Keratinocyte (primary cell): ENCODE results near the gene FEN1. TPM values are rescaled to one million over a fixed set of nuclear protein-coding genes. Genes with fewer than 3 reads are reported as not detected.

Experiments
- DNase-seq: peaks from one replicate; pipeline ENCODE4 v3.0.0-alpha.2; 2011; ENCODE audit warnings: low read depth, missing footprints, low spot score
- FAIRE-seq: peaks from 2 replicates; lab custom pipeline; 2011; peaks lifted over from hg19 to GRCh38; lab: Jason Lieb, UNC
- H2AFZ ChIP-seq: 2 replicates; pipeline ENCODE4 v1.6.0; 2012; ENCODE audit warnings: low read length, control low read depth, inconsistent platforms; ENCODE audit not compliant: control insufficient read depth
- H3K27ac ChIP-seq: 2 replicates; pipeline ENCODE4 v1.5.1; 2011; ENCODE audit warnings: low read length; ENCODE audit not compliant: control insufficient read depth, insufficient read depth
- H3K27me3 ChIP-seq: 3 replicates; pipeline ENCODE4 v1.6.0; 2011; ENCODE audit warnings: low read length; ENCODE audit not compliant: control insufficient read depth, insufficient read depth; ENCODE audit errors: extremely low read depth
- H3K36me3 ChIP-seq, 2 experiments: 2 replicates in 1 of 2; 3 replicates in 1 of 2; pipeline ENCODE4 v1.5.1; 2011; ENCODE audit warnings: low read length in 2 of 2, mild to moderate bottlenecking in 1 of 2; ENCODE audit not compliant: control insufficient read depth in 2 of 2, insufficient read depth in 2 of 2; ENCODE audit errors: extremely low read depth in 1 of 2
- H3K4me1 ChIP-seq: 3 replicates; pipeline ENCODE4 v1.5.1; 2011; ENCODE audit warnings: low read length; ENCODE audit not compliant: control insufficient read depth, insufficient read depth; ENCODE audit errors: extremely low read depth
- H3K4me2 ChIP-seq: 3 replicates; pipeline ENCODE4 v1.6.0; 2011; ENCODE audit warnings: low read depth, low read length; ENCODE audit not compliant: control insufficient read depth, insufficient read depth; ENCODE audit errors: extremely low read depth
- H3K4me3 ChIP-seq, 3 experiments: fragments of 200-600 bp in 1 of 3; sonication (generic) in 1 of 3; 2 replicates in 2 of 3; 3 replicates in 1 of 3; pipeline ENCODE4 v1.5.1; 2011 to 2016; ENCODE audit warnings: low read length in 3 of 3, mild to moderate bottlenecking in 3 of 3, control low read depth in 2 of 3, inconsistent platforms in 1 of 3, low read depth in 1 of 3, mixed read lengths in 1 of 3, mixed run types in 1 of 3, moderate library complexity in 1 of 3; ENCODE audit not compliant: control insufficient read depth in 2 of 3, insufficient read depth in 2 of 3; ENCODE audit errors: extremely low read depth in 1 of 3
- H3K79me2 ChIP-seq: 2 replicates; pipeline ENCODE4 v1.6.0; 2012; ENCODE audit warnings: low read length; ENCODE audit not compliant: control insufficient read depth, insufficient read depth
- H3K9ac ChIP-seq: 3 replicates; pipeline ENCODE4 v1.6.0; 2011; ENCODE audit warnings: low read length; ENCODE audit not compliant: control insufficient read depth, insufficient read depth; ENCODE audit errors: extremely low read depth
- H3K9me1 ChIP-seq: 3 replicates; pipeline ENCODE4 v1.6.0; 2011; ENCODE audit warnings: low read length; ENCODE audit not compliant: control insufficient read depth, insufficient read depth; ENCODE audit errors: extremely low read depth
- H3K9me3 ChIP-seq: 2 replicates; pipeline ENCODE4 v1.5.1; 2012; ENCODE audit warnings: low read depth, low read length; ENCODE audit not compliant: control insufficient read depth
- H4K20me1 ChIP-seq: 3 replicates; pipeline ENCODE4 v1.6.0; 2011; ENCODE audit warnings: low read length; ENCODE audit not compliant: control insufficient read depth, insufficient read depth; ENCODE audit errors: extremely low read depth
- CTCF ChIP-seq, 3 experiments: IDR thresholded peaks in 1 of 3; conservative IDR thresholded peaks in 1 of 3; optimal IDR thresholded peaks in 1 of 3; 2 replicates in 2 of 3; 3 replicates in 1 of 3; pipeline versions ENCODE3 to v1.5.1; 2011; ENCODE audit warnings: low read length in 3 of 3, mild to moderate bottlenecking in 3 of 3, moderate library complexity in 2 of 3, control low read depth in 1 of 3, inconsistent platforms in 1 of 3; ENCODE audit not compliant: insufficient read depth in 2 of 3; ENCODE audit errors: extremely low read depth in 1 of 3
- EZH2 ChIP-seq: IDR thresholded peaks from one replicate; pipeline ENCODE4 v1.6.1; 2012; ENCODE audit warnings: inconsistent platforms, mild to moderate bottlenecking, low read length, moderate library complexity
- dilution Hi-C: fragments of 300-500 bp; cut with MboI; formaldehyde crosslinking; loops from one replicate; pipeline ENCODE4 v1.7.0; 2020; ENCODE audit warnings: low sequenced_read_pairs; ENCODE audit not compliant: extremely low pct_ligation_motif_present
- polyA plus RNA-seq, 5 experiments: library from polyadenylated mRNA; depleted of rRNA in 3 of 5; stranded (reverse) in 3 of 5; stranded (forward) in 1 of 5; unstranded in 1 of 5; fragments of >200 nt; gene quantifications; 1 replicate in 1 of 5; 2 replicates in 3 of 5; 3 replicates in 1 of 5; pipeline versions ENCODE4 v1.2.1 to v1.2.3, GENCODE V29; 2011 to 2012; ENCODE audit warnings: missing spikeins in 2 of 5, low read depth in 1 of 5, low replicate concordance in 1 of 5

FEN1 gene
- polyA plus RNA-seq, 1 donor (not counting 4 experiments of a cell fraction or from before 2014, with no cell fraction given), result 26.7 TPM

GRCh38 chr11:61756452-61757212, 36.1 kb upstream of the FEN1 start:
- Histone ChIP-seq H3K9me1 (no peaks in the 10 kb centered on the region), H3K27ac (no peak overlapping the region), H3K4me3 (no peak overlapping the region), H3K36me3 (no peaks in the 10 kb centered on the region), H2AFZ (no peak overlapping the region), H3K4me1 (peaks cover 2% of the 10 kb centered on the region), H4K20me1 (peaks cover 5% of the 10 kb centered on the region), H3K4me2 (no peak overlapping the region), H3K9ac (no peak overlapping the region), H3K79me2 (no peaks in the 10 kb centered on the region), H3K9me3 (no peaks in the 10 kb centered on the region), H3K27me3 (peaks cover 22% of the 10 kb centered on the region)
- TF ChIP-seq CTCF (optimal IDR thresholded peaks at IDR 0.05 in 1 of 3, IDR thresholded peaks at IDR 0.05 in 1 of 3, conservative IDR thresholded peaks at IDR 0.05 in 1 of 3; ENCODE audit: extremely low read depth in 1 of 3, insufficient read depth in 2 of 3, low read length in 3 of 3) (no peak), EZH2 (no peak)
- DNase-seq (no peak), FAIRE-seq (no peak)
- dilution Hi-C loops, result no loop called here

- no peak overlapping the region for H3K27ac ChIP-seq
- no peaks in the 10 kb centered on the region for H3K79me2 ChIP-seq
- TF ChIP-seq EZH2 (no peak), CTCF (optimal IDR thresholded peaks at IDR 0.05 in 1 of 3, IDR thresholded peaks at IDR 0.05 in 1 of 3, conservative IDR thresholded peaks at IDR 0.05 in 1 of 3; ENCODE audit: extremely low read depth in 1 of 3, insufficient read depth in 2 of 3, low read length in 3 of 3) (no peak)
- H3K4me3 ChIP-seq, result no peak overlapping the region
- H4K20me1 ChIP-seq, result peaks cover 5% of the 10 kb centered on the region
- H2AFZ ChIP-seq, result no peak overlapping the region
- H3K9me3 ChIP-seq, result no peaks in the 10 kb centered on the region
- no peak overlapping the region for H3K9ac ChIP-seq
- H3K27me3 ChIP-seq, result peaks cover 21% of the 10 kb centered on the region
- FAIRE-seq (no peak), DNase-seq (no peak)
- no peaks in the 10 kb centered on the region for H3K36me3 ChIP-seq
- dilution Hi-C loops, result no loop called here
- H3K4me1 ChIP-seq, result no peaks in the 10 kb centered on the region
- H3K9me1 ChIP-seq, result no peaks in the 10 kb centered on the region
- H3K4me2 ChIP-seq, result no peak overlapping the region
Measured at GRCh38 chr11:61757213-61757862, 35.4 kb upstream of the FEN1 start.
